HG03378 (cell line): ENCODE data around the gene TYMS.
"Not testable (repeated sequence)": the region's sequence is repeated elsewhere in the genome, so short reads cannot be mapped to it uniquely, and the experiment has no call there.

ENCODE experiments used
- ATAC-seq: cut with Tn5 transposase; IDR thresholded peaks from one replicate; pipeline ENCODE4 v1.9.1; 2021; ENCODE audit warnings: mild to moderate bottlenecking, moderate library complexity; ENCODE audit not compliant: unreplicated experiment

The TYMS gene

GRCh38 chr18:676736-677135, 19.3 kb downstream of the TYMS start:
- no peak for ATAC-seq

GRCh38 chr18:677145-677544, 19.7 kb downstream of the TYMS start:
- no peak for ATAC-seq

- ATAC-seq = no peak
Measured at GRCh38 chr18:677951-678381, 20.5 kb downstream of the TYMS start.

GRCh38 chr18:678482-679182, 21.2 kb downstream of the TYMS start:
- ATAC-seq = no peak

- no peak for ATAC-seq
Measured at GRCh38 chr18:679516-679915, 22.1 kb downstream of the TYMS start.

GRCh38 chr18:680392-680791, 22.9 kb downstream of the TYMS start:
- ATAC-seq = no peak

- ATAC-seq = no peak
Measured at GRCh38 chr18:681985-682384, 24.5 kb downstream of the TYMS start.

GRCh38 chr18:682416-682815, 25.0 kb downstream of the TYMS start:
- ATAC-seq = not testable (repeated sequence)

GRCh38 chr18:682833-683232, 25.4 kb downstream of the TYMS start:
- ATAC-seq = no peak

GRCh38 chr18:683531-683930, 26.1 kb downstream of the TYMS start:
- no peak for ATAC-seq

- ATAC-seq = no peak
Measured at GRCh38 chr18:685438-685837, 28.0 kb downstream of the TYMS start.

GRCh38 chr18:686339-687111, 29.1 kb downstream of the TYMS start:
- ATAC-seq = no peak

- ATAC-seq = no peak
Measured at GRCh38 chr18:688323-688722, 30.9 kb downstream of the TYMS start.

GRCh38 chr18:692824-693223, 35.4 kb downstream of the TYMS start:
- ATAC-seq = no peak

GRCh38 chr18:693466-694187, 36.2 kb downstream of the TYMS start:
- ATAC-seq = no peak

GRCh38 chr18:697012-697411, 39.6 kb downstream of the TYMS start:
- ATAC-seq = no peak

GRCh38 chr18:697800-698199, 40.3 kb downstream of the TYMS start:
- no peak for ATAC-seq

GRCh38 chr18:703213-703967, 45.9 kb downstream of the TYMS start:
- ATAC-seq = no peak

GRCh38 chr18:706405-706804, 49.0 kb downstream of the TYMS start:
- ATAC-seq = no peak

- no peak for ATAC-seq
Measured at GRCh38 chr18:708096-708495, 50.6 kb downstream of the TYMS start.

GRCh38 chr18:709771-710170, 52.3 kb downstream of the TYMS start:
- ATAC-seq = no peak
